Trophoblast cell (in vitro differentiated cells and primary cell): ENCODE data around the gene AEN.

Experiments
- DNase-seq, 2 donors: peaks; one replicate each; pipeline ENCODE4 v3.0.0-alpha.2; 2016
- H2AFZ ChIP-seq: 2 replicates; pipeline ENCODE4 v1.6.1; 2013; ENCODE audit warnings: low read length, moderate library complexity, mild to moderate bottlenecking; ENCODE audit not compliant: insufficient read depth, poor library complexity
- H2AK5ac ChIP-seq: 2 replicates; pipeline ENCODE4 v1.6.1; 2013; ENCODE audit warnings: mild to moderate bottlenecking, low read length
- H2BK120ac ChIP-seq: 2 replicates; pipeline ENCODE4 v1.6.1; 2013; ENCODE audit warnings: low read length, mild to moderate bottlenecking, moderate library complexity; ENCODE audit not compliant: insufficient read depth, poor library complexity
- H2BK12ac ChIP-seq: 2 replicates; pipeline ENCODE4 v1.6.1; 2013; ENCODE audit warnings: mild to moderate bottlenecking, low read length, moderate library complexity
- H2BK5ac ChIP-seq: 2 replicates; pipeline ENCODE4 v1.6.1; 2013; ENCODE audit warnings: low read length, low read depth, moderate library complexity, mild to moderate bottlenecking; ENCODE audit not compliant: poor library complexity
- H3K14ac ChIP-seq: 2 replicates; pipeline ENCODE4 v1.6.1; 2013; ENCODE audit warnings: mild to moderate bottlenecking, low read length
- H3K18ac ChIP-seq: 2 replicates; pipeline ENCODE4 v1.6.1; 2013; ENCODE audit warnings: mild to moderate bottlenecking, low read length
- H3K23ac ChIP-seq: 2 replicates; pipeline ENCODE4 v1.6.1; 2013; ENCODE audit warnings: low read length
- H3K27ac ChIP-seq: 2 replicates; pipeline ENCODE4 v1.5.1; 2013; ENCODE audit warnings: low read depth, mild to moderate bottlenecking, inconsistent platforms, low read length, moderate library complexity
- H3K27me3 ChIP-seq: 2 replicates; pipeline ENCODE4 v1.6.1; 2013; ENCODE audit warnings: inconsistent platforms, mild to moderate bottlenecking, low read length, moderate library complexity; ENCODE audit not compliant: insufficient read depth
- H3K36me3 ChIP-seq, 2 experiments: 1 replicate in 1 of 2; 2 replicates in 1 of 2; pipeline ENCODE4 v1.6.1; 2013; ENCODE audit warnings: low read length in 2 of 2, mild to moderate bottlenecking in 2 of 2, moderate library complexity in 1 of 2; ENCODE audit not compliant: insufficient read depth in 2 of 2, control insufficient read depth in 1 of 2
- H3K4ac ChIP-seq: 2 replicates; pipeline ENCODE4 v1.6.1; 2013; ENCODE audit warnings: low read depth, mild to moderate bottlenecking, low read length, moderate library complexity
- H3K4me1 ChIP-seq, 2 experiments: 1 replicate in 1 of 2; 2 replicates in 1 of 2; pipeline ENCODE4 v1.6.1; 2013; ENCODE audit warnings: low read length in 2 of 2, mild to moderate bottlenecking in 2 of 2, moderate library complexity in 1 of 2; ENCODE audit not compliant: insufficient read depth in 2 of 2, control insufficient read depth in 1 of 2
- H3K4me2 ChIP-seq: 2 replicates; pipeline ENCODE4 v1.6.1; 2013; ENCODE audit warnings: inconsistent platforms, mild to moderate bottlenecking, low read length, moderate library complexity
- H3K4me3 ChIP-seq: 2 replicates; pipeline ENCODE4 v1.5.1; 2013; ENCODE audit warnings: mild to moderate bottlenecking, low read depth, low read length, inconsistent platforms
- H3K79me1 ChIP-seq: one replicate; pipeline ENCODE4 v1.6.1; 2013; ENCODE audit warnings: low read length
- H3K79me2 ChIP-seq: 2 replicates; pipeline ENCODE4 v1.6.1; 2013; ENCODE audit warnings: low read length, mild to moderate bottlenecking; ENCODE audit not compliant: control insufficient read depth, insufficient read depth, poor library complexity
- H3K9ac ChIP-seq: 2 replicates; pipeline ENCODE4 v1.6.1; 2013; ENCODE audit warnings: mild to moderate bottlenecking, low read length
- H3K9me3 ChIP-seq: 2 replicates; pipeline ENCODE4 v1.6.1; 2013; ENCODE audit warnings: low read depth, mild to moderate bottlenecking, control low read depth, inconsistent platforms, low read length; ENCODE audit not compliant: insufficient read depth
- H4K12ac ChIP-seq: 2 replicates; pipeline ENCODE4 v1.6.1; 2013; ENCODE audit warnings: low read depth, mild to moderate bottlenecking, low read length, moderate library complexity
- H4K8ac ChIP-seq: 2 replicates; pipeline ENCODE4 v1.6.1; 2013; ENCODE audit warnings: low read depth, mild to moderate bottlenecking, low read length, moderate library complexity
- H4K91ac ChIP-seq: one replicate; pipeline ENCODE4 v1.6.1; 2013; ENCODE audit warnings: low read depth, mild to moderate bottlenecking, low read length, moderate library complexity
- WGBS: extraction: QIAGEN DNeasy Blood & Tissue Kit; methylation state at CpG from one replicate; pipeline ENCODE4 v1.1.7; 2013; ENCODE audit warnings: missing lambda C conversion rate; ENCODE audit not compliant: insufficient read length, insufficient coverage; ENCODE audit errors: extremely low coverage; 5-methylcytosine and 5-hydroxymethylcytosine counted together

AEN gene

DNA sequence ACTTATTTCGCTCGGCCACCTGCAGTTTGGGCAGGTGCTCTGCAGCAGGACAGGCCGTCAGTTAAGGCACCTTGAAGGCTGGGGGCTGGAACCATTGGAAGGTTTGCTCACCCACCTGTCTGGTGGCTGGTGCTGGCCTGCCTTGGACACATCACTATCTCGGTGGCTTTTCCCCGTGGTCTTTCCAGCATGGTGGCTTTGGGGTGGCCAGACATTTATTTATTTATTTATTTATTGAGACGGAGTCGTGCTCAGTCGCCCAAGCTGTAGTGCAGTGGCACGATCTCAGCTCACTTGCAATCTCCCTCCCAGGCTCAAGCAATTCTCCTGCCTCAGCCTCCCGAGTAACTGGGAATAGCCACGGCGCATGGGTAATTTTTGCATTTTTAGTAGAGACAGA is 29.4 kb downstream of the AEN start:
- Histone ChIP-seq H2BK120ac (no peak overlapping the region), H2AFZ (no peak overlapping the region), H3K14ac (no peak overlapping the region), H3K9ac (no peak overlapping the region), H3K18ac (no peak overlapping the region), H3K4me1 (peaks cover 3 to 8% of the 10 kb centered on the region in 2 experiments), H3K9me3 (peaks cover 2% of the 10 kb centered on the region), H3K79me2 (no peaks in the 10 kb centered on the region), H3K27ac (no peak overlapping the region), H3K79me1 (no peaks in the 10 kb centered on the region), H3K4me3 (no peak overlapping the region), H4K8ac (no peak overlapping the region), H4K12ac (no peak overlapping the region), H3K23ac (no peak overlapping the region), H3K4me2 (no peak overlapping the region), H2BK12ac (no peak overlapping the region), H3K27me3 (no peaks in the 10 kb centered on the region), H2AK5ac (no peak overlapping the region), H2BK5ac (no peak overlapping the region), H3K4ac (no peak overlapping the region), H4K91ac (no peak overlapping the region), H3K36me3 (no peaks in the 10 kb centered on the region)
- DNase-seq: no peak
- WGBS: no CpG with 5 or more reads among the region's 12 CpGs

DNA sequence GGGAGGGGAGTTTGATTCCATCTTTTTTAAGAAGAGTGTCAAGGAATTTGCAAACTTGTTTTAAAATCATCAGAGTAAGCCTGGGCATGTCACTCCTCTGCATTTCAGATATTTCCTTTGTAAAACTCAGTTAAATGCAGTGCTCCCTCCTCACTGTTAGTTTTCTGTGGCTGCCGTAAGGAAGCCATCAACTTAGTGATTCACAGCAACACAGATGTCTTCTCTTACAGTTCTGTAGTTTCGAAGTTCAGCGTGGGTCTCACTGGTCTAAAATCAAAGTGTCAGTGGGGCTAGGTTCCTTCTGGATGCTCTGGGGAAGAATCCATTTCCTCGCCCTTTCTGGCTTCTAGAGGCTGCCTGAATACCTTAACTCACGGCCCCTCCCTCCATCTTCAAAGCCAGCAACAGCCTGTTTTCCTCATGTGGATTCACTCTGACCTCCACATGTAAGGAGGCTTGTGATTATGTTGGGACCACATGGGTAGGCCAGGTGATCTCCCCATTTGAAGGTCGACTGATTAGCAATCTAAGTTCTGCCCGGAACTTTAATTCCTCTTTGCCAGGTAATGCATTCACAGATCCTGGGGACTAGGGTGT is 30.1 kb downstream of the AEN start:
- Histone ChIP-seq H3K18ac (no peak overlapping the region), H4K12ac (no peak overlapping the region), H4K8ac (no peak overlapping the region), H3K4me1 (peaks cover 3 to 8% of the 10 kb centered on the region in 2 experiments), H3K27ac (no peak overlapping the region), H3K4me2 (no peak overlapping the region), H3K14ac (no peak overlapping the region), H3K4me3 (no peak overlapping the region), H3K4ac (no peak overlapping the region), H3K79me2 (no peaks in the 10 kb centered on the region), H2AK5ac (no peak overlapping the region), H2BK120ac (no peak overlapping the region), H3K9me3 (peaks cover 2% of the 10 kb centered on the region), H4K91ac (no peak overlapping the region), H2AFZ (no peak overlapping the region), H3K36me3 (no peaks in the 10 kb centered on the region), H2BK5ac (no peak overlapping the region), H3K23ac (no peak overlapping the region), H3K79me1 (no peaks in the 10 kb centered on the region), H3K27me3 (no peaks in the 10 kb centered on the region), H3K9ac (no peak overlapping the region), H2BK12ac (no peak overlapping the region)
- WGBS: no CpG with 5 or more reads among the region's 7 CpGs
- DNase-seq: no peak

DNA sequence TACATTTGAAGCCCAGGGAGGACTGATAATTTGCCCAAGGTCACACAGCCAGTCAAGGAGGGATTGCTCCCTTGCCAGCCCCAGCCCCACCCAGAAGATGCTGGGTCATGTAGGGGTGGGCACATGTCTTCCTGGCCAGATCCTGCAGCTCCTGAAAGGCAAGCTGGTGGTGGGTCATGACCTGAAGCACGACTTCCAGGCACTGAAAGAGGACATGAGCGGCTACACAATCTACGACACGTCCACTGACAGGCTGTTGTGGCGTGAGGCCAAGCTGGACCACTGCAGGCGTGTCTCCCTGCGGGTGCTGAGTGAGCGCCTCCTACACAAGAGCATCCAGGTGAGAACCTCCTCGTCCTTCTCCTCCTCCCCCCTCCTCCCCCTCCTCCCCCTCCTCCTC is 30.8 kb downstream of the AEN start:
- Histone ChIP-seq H3K79me1 (no peaks in the 10 kb centered on the region), H3K27me3 (no peaks in the 10 kb centered on the region), H3K4me1 (peaks cover 3 to 8% of the 10 kb centered on the region in 2 experiments), H4K12ac (no peak overlapping the region), H3K18ac (no peak overlapping the region), H3K14ac (no peak overlapping the region), H3K79me2 (no peaks in the 10 kb centered on the region), H3K4me2 (no peak overlapping the region), H3K36me3 (no peaks in the 10 kb centered on the region), H3K4ac (no peak overlapping the region), H2AFZ (no peak overlapping the region), H2AK5ac (no peak overlapping the region), H4K8ac (no peak overlapping the region), H2BK5ac (no peak overlapping the region), H3K4me3 (no peak overlapping the region), H3K27ac (no peak overlapping the region), H2BK12ac (no peak overlapping the region), H3K9ac (no peak overlapping the region), H2BK120ac (no peak overlapping the region), H3K9me3 (no peaks in the 10 kb centered on the region), H3K23ac (no peak overlapping the region), H4K91ac (no peak overlapping the region)
- DNase-seq: no peak
- WGBS: no CpG with 5 or more reads among the region's 9 CpGs

DNA sequence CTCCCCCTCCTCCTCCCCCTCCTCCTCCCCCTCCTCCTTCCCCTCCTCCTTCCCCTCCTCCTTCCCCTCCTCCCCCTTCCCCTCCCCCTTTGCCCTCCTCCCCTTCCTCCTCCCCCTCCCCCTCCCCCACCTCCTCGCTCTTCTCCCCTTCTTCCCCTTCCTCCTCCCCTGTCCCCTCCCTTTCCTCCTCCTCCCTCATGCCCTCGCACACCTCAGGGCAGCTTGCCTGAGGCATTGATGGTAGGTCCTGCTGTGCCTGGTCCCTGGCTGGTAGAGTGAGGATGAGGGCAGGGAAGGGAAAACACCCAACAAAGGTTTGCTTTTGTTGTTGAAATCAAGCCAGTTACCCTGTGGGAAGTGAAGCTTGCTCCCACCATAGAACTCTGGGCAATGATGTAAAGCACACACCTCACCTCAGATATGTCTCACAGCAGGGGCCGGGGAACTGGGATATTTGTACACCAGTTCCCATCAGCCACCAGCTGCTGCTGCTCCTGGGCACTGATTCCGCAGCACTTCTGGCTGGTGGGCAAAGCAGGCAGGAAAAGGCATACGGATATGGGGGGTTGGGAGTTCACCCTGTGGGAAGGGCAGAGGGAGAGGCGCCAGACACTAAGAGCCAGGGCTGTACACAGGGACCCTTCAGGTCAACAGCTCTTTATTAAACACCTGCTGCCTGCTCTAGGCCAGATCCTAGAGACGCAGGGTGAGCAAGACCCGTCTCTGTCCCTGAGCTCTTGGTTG is 31.5 kb downstream of the AEN start:
- Histone ChIP-seq H3K4me1 (peaks cover 8 to 9% of the 10 kb centered on the region in 2 experiments), H3K9ac (no peak overlapping the region), H2AK5ac (no peak overlapping the region), H2BK12ac (no peak overlapping the region), H4K8ac (no peak overlapping the region), H4K12ac (no peak overlapping the region), H2BK120ac (no peak overlapping the region), H3K4ac (no peak overlapping the region), H3K79me2 (no peaks in the 10 kb centered on the region), H3K79me1 (no peaks in the 10 kb centered on the region), H3K27me3 (no peaks in the 10 kb centered on the region), H4K91ac (no peak overlapping the region), H3K4me3 (no peak overlapping the region), H3K23ac (no peak overlapping the region), H3K27ac (no peak overlapping the region), H2AFZ (no peak overlapping the region), H3K18ac (no peak overlapping the region), H2BK5ac (no peak overlapping the region), H3K14ac (no peak overlapping the region), H3K4me2 (no peak overlapping the region), H3K9me3 (no peaks in the 10 kb centered on the region), H3K36me3 (no peaks in the 10 kb centered on the region)
- WGBS: no CpG with 5 or more reads among the region's 8 CpGs
- no peak for DNase-seq
